ENCODE measurements around the gene MAGEA4. TPM values are rescaled to one million over a fixed set of nuclear protein-coding genes. Genes with fewer than 3 reads are reported as not detected.

MAGEA4 gene
- total RNA-seq, result not detected

- H3K9me3 ChIP-seq, result no peaks in the 10 kb centered on the region
- intact Hi-C loops (cut with DNase I; ENCODE audit: low total_unique reads), result no loop called here
- H3K27ac ChIP-seq, result no peak within 1 kb of the TSS
- no peak for DNase-seq
- no peaks in the 10 kb centered on the region for H3K27me3 ChIP-seq
- H3K4me3 ChIP-seq, result no peak within 1 kb of the TSS
- no peaks in the 10 kb centered on the region for H3K36me3 ChIP-seq
- no peaks in the 10 kb centered on the region for H3K4me1 ChIP-seq
- TF ChIP-seq CTCF (IDR thresholded peaks at IDR 0.05) (no peak), POLR2A (IDR thresholded peaks at IDR 0.05) (no peak)
These were observed at the start of gene MAGEA4 for GRCh38 chrX:151912780-151913179. TSS of gene MAGEA4 (plus strand) at chrX:151912889. CDS start at chrX:151923665, 10,776 bp downstream.

GRCh38 chrX:151870602-151871001, 42.1 kb upstream of the MAGEA4 start:
- DNase-seq, result no peak
- no peak overlapping the region for H3K4me3 ChIP-seq
- no peaks in the 10 kb centered on the region for H3K4me1 ChIP-seq
- H3K36me3 ChIP-seq, result no peaks in the 10 kb centered on the region
- no peaks in the 10 kb centered on the region for H3K27me3 ChIP-seq
- intact Hi-C loops (cut with DNase I; ENCODE audit: low total_unique reads), result no loop called here
- no peak for TF ChIP-seq CTCF (IDR thresholded peaks at IDR 0.05)
- TF ChIP-seq POLR2A (IDR thresholded peaks at IDR 0.05), result no peak
- H3K9me3 ChIP-seq, result no peaks in the 10 kb centered on the region
- no peak overlapping the region for H3K27ac ChIP-seq

- Histone ChIP-seq H3K9me3 (no peaks in the 10 kb centered on the region), H3K27me3 (no peaks in the 10 kb centered on the region), H3K4me1 (no peaks in the 10 kb centered on the region), H3K27ac (no peak overlapping the region), H3K36me3 (no peaks in the 10 kb centered on the region), H3K4me3 (no peak overlapping the region)
- intact Hi-C loops (cut with DNase I; ENCODE audit: low total_unique reads), result no loop called here
- no peak for DNase-seq
- TF ChIP-seq POLR2A (IDR thresholded peaks at IDR 0.05) (no peak), CTCF (IDR thresholded peaks at IDR 0.05) (no peak)
These were observed 41.4 kb upstream of the MAGEA4 start for GRCh38 chrX:151871244-151871643.

- no peaks in the 10 kb centered on the region for H3K36me3 ChIP-seq
- no peaks in the 10 kb centered on the region for H3K27me3 ChIP-seq
- H3K4me3 ChIP-seq, result no peak overlapping the region
- intact Hi-C loops (cut with DNase I; ENCODE audit: low total_unique reads), result no loop called here
- H3K27ac ChIP-seq, result no peak overlapping the region
- no peaks in the 10 kb centered on the region for H3K4me1 ChIP-seq
- no peaks in the 10 kb centered on the region for H3K9me3 ChIP-seq
- DNase-seq, result no peak
- TF ChIP-seq POLR2A (IDR thresholded peaks at IDR 0.05) (no peak), CTCF (IDR thresholded peaks at IDR 0.05) (no peak)
These were observed 39.6 kb upstream of the MAGEA4 start for GRCh38 chrX:151873096-151873495.

GRCh38 chrX:151875270-151876026, 37.2 kb upstream of the MAGEA4 start:
- intact Hi-C loops (cut with DNase I; ENCODE audit: low total_unique reads), result no loop called here
- no peaks in the 10 kb centered on the region for H3K9me3 ChIP-seq
- no peaks in the 10 kb centered on the region for H3K4me1 ChIP-seq
- no peak overlapping the region for H3K27ac ChIP-seq
- no peak overlapping the region for H3K4me3 ChIP-seq
- DNase-seq, result no peak
- H3K36me3 ChIP-seq, result no peaks in the 10 kb centered on the region
- H3K27me3 ChIP-seq, result no peaks in the 10 kb centered on the region
- TF ChIP-seq POLR2A (IDR thresholded peaks at IDR 0.05) (no peak), CTCF (IDR thresholded peaks at IDR 0.05) (no peak)

Measured in uterus (tissue), 4 donors.